BLaER1 (cell line): ENCODE measurements around the gene GARNL3.

ENCODE experiments used
- H3K27ac ChIP-seq: shearing (Covaris generic); formaldehyde crosslinking; 2 replicates; pipeline ENCODE4 v1.8.1; 2022
- H3K27me3 ChIP-seq: shearing (Covaris generic); formaldehyde crosslinking; 2 replicates; pipeline ENCODE4 v1.8.1; 2022
- H3K36me3 ChIP-seq: shearing (Covaris generic); formaldehyde crosslinking; 2 replicates; pipeline ENCODE4 v1.8.1; 2022
- H3K4me1 ChIP-seq: shearing (Covaris generic); formaldehyde crosslinking; 2 replicates; pipeline ENCODE4 v1.8.1; 2022
- H3K4me2 ChIP-seq: shearing (Covaris generic); formaldehyde crosslinking; 2 replicates; pipeline ENCODE4 v1.8.1; 2022
- H3K4me3 ChIP-seq: shearing (Covaris generic); formaldehyde crosslinking; 2 replicates; pipeline ENCODE4 v1.8.1; 2022
- H3K9ac ChIP-seq: shearing (Covaris generic); formaldehyde crosslinking; 2 replicates; pipeline ENCODE4 v1.8.1; 2022
- H3K9me3 ChIP-seq: shearing (Covaris generic); formaldehyde crosslinking; 2 replicates; pipeline ENCODE4 v1.8.1; 2022
- H4K20me1 ChIP-seq: shearing (Covaris generic); formaldehyde crosslinking; 2 replicates; pipeline ENCODE4 v1.8.1; 2022
- Cebpa-rat ChIP-seq: shearing (Covaris generic); IDR thresholded peaks from 2 replicates; pipeline ENCODE4 v1.8.1; 2022

The GARNL3 gene

DNA sequence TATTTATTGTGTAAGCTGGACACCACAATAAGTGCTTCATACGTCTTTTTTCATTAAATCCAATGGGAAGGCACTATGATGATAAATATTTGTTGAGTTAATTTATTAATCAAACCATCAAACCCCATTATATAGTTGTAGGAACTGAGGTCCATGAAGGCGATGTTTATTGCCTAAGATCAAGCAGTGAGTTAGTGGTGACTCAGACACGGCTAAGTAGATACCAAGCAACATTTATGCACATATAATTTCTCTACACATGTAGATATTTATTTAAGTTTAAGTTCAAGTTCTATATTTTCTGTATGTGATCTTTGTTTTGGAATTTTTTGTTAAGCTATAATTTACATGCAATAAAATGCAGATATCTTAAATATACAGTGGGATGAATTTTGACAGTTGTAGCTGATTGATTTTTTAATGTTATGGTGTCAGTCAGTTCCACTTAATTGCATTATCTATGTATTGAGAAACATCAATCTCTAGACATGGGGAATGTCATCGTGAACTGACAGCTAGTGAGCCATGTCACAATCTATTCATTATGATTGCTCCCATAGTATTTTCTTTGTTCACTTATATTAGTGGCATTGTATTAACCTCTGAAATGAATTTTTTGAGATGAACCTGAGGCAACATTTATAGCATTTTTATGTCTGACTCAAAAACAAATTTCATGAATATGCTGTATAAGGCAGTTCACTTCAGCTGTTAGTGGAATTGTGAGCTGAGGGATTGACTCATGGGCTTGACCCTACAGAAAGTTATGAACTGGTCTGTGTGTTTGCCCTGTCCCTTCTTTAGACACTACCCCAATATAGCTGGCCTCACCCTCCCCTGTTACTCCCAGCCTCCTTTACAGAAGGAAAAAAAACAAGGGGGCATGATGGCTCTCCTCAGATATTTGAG, 11.9 kb upstream of the GARNL3 start:
- Histone ChIP-seq H3K36me3 (no peaks in the 10 kb centered on the region), H3K4me1 (peaks cover 9% of the 10 kb centered on the region), H3K4me3 (no peak overlapping the region), H3K4me2 (no peak overlapping the region), H3K9me3 (no peaks in the 10 kb centered on the region), H4K20me1 (no peaks in the 10 kb centered on the region), H3K27ac (no peak overlapping the region), H3K9ac (no peak overlapping the region), H3K27me3 (no peaks in the 10 kb centered on the region)
- no peak for TF ChIP-seq Cebpa-rat

DNA sequence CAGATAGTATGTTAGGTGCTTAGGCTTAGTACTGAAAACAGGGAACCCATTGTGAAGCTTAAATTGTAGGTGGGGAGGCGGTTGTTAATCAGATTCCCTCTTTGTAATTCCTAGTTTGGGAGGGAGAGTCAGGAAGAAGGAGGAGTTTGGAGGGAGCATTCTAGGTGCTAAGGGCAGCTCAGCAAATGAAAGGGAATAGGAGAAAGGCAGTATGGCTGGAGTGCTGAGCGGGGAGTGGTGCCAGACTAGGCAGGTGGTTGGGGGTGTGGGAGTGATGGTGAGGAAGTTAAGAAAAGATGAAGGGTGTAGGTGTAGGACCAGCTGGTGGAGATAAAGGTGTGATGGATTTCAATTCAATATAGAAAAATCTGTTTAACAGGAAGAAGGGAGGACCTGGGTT, 11.1 kb upstream of the GARNL3 start:
- H3K4me2 ChIP-seq, result no peak overlapping the region

DNA sequence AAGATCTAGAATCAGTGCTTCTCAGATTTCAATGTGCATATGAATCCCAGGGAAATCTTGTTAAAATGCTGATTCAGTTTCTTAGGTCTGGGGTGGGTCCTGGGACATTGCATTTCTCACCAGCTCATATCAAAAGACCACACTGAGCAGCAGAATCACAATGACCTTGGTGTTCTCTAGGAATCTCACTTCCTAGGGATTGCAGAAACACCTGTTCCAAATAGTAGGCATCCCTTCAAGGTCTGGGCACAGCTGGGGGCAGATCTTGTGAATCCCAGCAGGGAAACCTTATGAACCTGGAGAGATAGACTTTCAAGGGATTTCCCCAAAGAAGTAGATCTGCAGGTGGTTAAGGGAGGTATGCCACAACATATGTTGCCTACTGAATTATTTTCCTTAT, 8.9 kb upstream of the GARNL3 start:
- Histone ChIP-seq H3K4me2 (no peak overlapping the region), H3K4me1 (no peaks in the 10 kb centered on the region), H3K9ac (no peak overlapping the region), H3K27me3 (no peaks in the 10 kb centered on the region), H4K20me1 (no peaks in the 10 kb centered on the region), H3K4me3 (no peak overlapping the region), H3K9me3 (no peaks in the 10 kb centered on the region), H3K36me3 (no peaks in the 10 kb centered on the region), H3K27ac (no peak overlapping the region)
- no peak for TF ChIP-seq Cebpa-rat

More for the DNA sequence above, 11.1 kb upstream of the GARNL3 start:
- Histone ChIP-seq H3K36me3 (no peaks in the 10 kb centered on the region), H3K9ac (no peak overlapping the region), H4K20me1 (no peaks in the 10 kb centered on the region), H3K27me3 (no peaks in the 10 kb centered on the region), H3K4me1 (peaks cover 9% of the 10 kb centered on the region), H3K27ac (no peak overlapping the region), H3K4me3 (no peak overlapping the region), H3K9me3 (no peaks in the 10 kb centered on the region)
- TF ChIP-seq Cebpa-rat, result no peak

DNA sequence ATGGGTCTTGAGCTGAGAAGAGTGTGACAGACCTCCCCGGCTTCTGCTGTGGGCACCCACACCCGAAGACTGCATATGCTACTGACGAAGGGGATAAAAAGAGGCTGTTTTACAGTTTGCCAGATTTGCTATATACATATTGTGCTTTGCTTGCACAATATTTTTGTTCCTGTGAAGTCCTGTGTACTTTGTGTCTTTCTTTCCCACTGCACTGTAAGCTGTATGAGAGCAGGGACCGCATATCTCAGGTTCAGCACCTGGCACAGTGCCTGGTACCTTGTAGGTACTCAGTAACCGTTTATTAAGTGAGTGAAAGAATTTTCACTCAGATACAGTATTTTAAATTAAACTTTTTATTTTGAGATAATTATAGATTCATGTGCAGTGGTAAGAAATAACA, 8.2 kb upstream of the GARNL3 start:
- Histone ChIP-seq H3K9me3 (no peaks in the 10 kb centered on the region), H3K4me2 (no peak overlapping the region), H3K36me3 (no peaks in the 10 kb centered on the region), H3K4me3 (no peak overlapping the region), H3K27me3 (no peaks in the 10 kb centered on the region), H4K20me1 (no peaks in the 10 kb centered on the region), H3K9ac (no peak overlapping the region), H3K27ac (no peak overlapping the region), H3K4me1 (no peaks in the 10 kb centered on the region)
- no peak for TF ChIP-seq Cebpa-rat

DNA sequence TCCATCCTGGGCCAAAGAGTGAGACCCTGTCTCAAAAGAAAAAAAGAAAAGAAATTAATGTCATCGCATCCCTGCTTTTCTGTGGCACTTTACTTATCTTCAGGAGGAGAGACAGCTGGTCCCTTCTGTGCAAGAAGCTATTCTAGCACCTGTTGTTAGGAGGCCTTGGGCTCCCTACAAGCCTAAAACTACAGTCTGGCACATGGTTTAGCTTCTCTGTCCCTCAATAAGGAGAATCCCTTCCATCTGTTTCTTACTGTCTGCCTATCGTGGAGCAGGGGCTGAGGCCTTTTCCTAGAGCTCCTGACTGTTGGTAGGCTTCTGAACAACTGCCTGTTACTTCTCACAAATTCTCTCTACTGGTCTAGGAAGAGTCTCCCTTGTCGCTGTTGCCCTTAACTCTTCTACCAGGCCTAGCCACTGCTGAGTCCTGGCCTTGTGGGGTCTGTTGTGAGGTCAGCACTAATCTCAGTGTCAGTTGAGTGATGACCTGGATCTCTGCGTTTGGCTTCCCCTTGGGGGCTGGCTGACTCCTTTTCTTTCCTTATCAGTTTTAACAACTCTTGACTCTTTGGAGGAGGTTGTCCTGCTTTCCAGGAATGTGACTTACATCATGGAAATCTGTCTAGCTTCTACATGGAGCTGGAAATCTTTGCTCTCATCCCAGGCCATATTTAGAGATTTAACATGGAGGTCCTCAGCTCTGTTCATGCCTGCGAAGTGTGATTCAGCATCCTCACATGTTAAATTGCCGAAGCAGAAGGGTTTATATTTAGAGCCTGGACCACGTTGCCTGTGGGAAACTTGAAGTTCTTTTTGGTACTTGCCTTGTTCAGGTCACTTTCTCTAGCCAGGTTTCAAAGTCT, 5.7 kb upstream of the GARNL3 start:
- Histone ChIP-seq H3K9me3 (no peaks in the 10 kb centered on the region), H3K4me2 (no peak overlapping the region), H3K4me3 (no peak overlapping the region), H3K27ac (no peak overlapping the region), H4K20me1 (no peaks in the 10 kb centered on the region), H3K27me3 (no peaks in the 10 kb centered on the region), H3K9ac (no peak overlapping the region), H3K4me1 (no peaks in the 10 kb centered on the region), H3K36me3 (no peaks in the 10 kb centered on the region)
- no peak for TF ChIP-seq Cebpa-rat

- H3K36me3 ChIP-seq, result no peaks in the 10 kb centered on the region
- H3K9me3 ChIP-seq, result no peaks in the 10 kb centered on the region
- no peaks in the 10 kb centered on the region for H3K4me1 ChIP-seq
- no peak overlapping the region for H3K4me2 ChIP-seq
- H3K9ac ChIP-seq, result no peak overlapping the region
- no peaks in the 10 kb centered on the region for H4K20me1 ChIP-seq
- H3K27ac ChIP-seq, result no peak overlapping the region
- H3K4me3 ChIP-seq, result no peak overlapping the region
- H3K27me3 ChIP-seq, result no peaks in the 10 kb centered on the region
- no peak for TF ChIP-seq Cebpa-rat
Observed at GRCh38 chr9:127262602-127263001, 2.0 kb upstream of the GARNL3 start.

GRCh38 chr9:127263237-127263636, 1.3 kb upstream of the GARNL3 start:
- no peaks in the 10 kb centered on the region for H3K36me3 ChIP-seq
- no peak overlapping the region for H3K4me2 ChIP-seq
- H3K9me3 ChIP-seq, result no peaks in the 10 kb centered on the region
- H3K4me3 ChIP-seq, result no peak overlapping the region
- no peak for TF ChIP-seq Cebpa-rat
- no peaks in the 10 kb centered on the region for H3K4me1 ChIP-seq
- no peak overlapping the region for H3K9ac ChIP-seq
- no peak overlapping the region for H3K27ac ChIP-seq
- H3K27me3 ChIP-seq, result no peaks in the 10 kb centered on the region
- no peaks in the 10 kb centered on the region for H4K20me1 ChIP-seq

DNA sequence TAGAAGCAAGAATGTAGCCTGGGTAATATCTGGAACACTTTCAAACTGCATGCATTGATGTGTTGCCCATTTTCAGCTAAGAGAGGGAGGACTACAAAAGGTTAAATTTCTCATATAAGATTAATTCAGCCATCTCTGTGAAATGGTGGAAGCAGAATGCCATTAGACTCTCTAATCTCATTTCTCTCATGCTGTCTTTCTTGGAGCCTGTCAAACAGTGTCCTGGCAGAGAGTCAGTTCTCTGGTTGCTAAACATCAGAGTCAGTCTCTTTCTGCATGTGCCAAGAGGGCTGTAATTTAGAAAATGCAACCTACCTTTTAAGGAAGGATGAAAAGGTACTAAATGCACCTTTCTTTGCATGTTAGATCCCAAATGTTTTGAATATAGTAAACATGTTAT, 910 bp upstream of the GARNL3 start:
- Histone ChIP-seq H3K27ac (no peak overlapping the region), H3K4me3 (no peak overlapping the region), H3K4me1 (no peaks in the 10 kb centered on the region), H4K20me1 (no peaks in the 10 kb centered on the region), H3K27me3 (no peaks in the 10 kb centered on the region), H3K4me2 (no peak overlapping the region), H3K9me3 (no peaks in the 10 kb centered on the region), H3K9ac (no peak overlapping the region), H3K36me3 (no peaks in the 10 kb centered on the region)
- TF ChIP-seq Cebpa-rat, result no peak

DNA sequence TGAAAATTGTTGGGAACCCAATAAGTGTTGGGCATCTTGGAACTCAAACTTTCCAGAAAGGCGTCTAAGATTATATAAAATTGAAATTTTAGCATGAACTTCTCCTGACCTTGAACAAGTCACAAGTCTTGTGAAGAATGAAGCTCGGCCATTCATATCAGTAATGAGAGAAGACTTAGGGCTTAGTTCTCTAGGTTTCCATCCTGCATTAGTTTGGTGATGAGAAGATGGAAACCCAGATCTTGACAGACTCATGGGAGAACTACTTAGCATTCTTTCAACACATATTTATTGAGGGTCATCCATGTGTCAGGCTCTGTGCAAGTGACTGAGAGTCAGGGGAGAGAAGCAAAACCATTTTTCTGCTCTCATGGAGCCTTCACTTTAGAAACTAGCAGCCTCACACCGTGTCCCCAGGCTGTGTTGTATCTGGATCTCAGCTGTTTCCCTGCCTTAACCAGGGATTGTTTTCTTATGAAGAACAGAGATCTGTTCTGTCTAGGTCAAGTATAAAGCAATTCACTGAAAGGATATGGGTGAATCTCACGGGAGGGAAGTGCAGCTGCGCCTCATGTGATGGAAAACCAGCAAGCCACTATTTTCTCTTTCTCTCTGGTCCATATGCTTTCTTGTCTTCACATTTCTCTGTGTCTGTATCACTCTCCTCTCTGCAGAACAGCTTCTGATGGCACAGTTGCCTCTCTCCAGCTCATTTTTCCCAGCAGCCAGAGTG, 3.4 kb downstream of the GARNL3 start:
- TF ChIP-seq Cebpa-rat, result no peak
- H3K4me1 ChIP-seq, result no peaks in the 10 kb centered on the region
- H3K27me3 ChIP-seq, result no peaks in the 10 kb centered on the region
- H3K9ac ChIP-seq, result no peak overlapping the region
- no peak overlapping the region for H3K27ac ChIP-seq
- H3K4me3 ChIP-seq, result no peak overlapping the region
- H4K20me1 ChIP-seq, result no peaks in the 10 kb centered on the region
- no peaks in the 10 kb centered on the region for H3K36me3 ChIP-seq
- no peak overlapping the region for H3K4me2 ChIP-seq
- H3K9me3 ChIP-seq, result no peaks in the 10 kb centered on the region
